CD4-positive, alpha-beta T cell treated with Interleukin-17A for 4 hours (primary cell): ENCODE data around the gene CRLF3.
"Not testable (repeated sequence)": the region's sequence is repeated elsewhere in the genome, so short reads cannot be mapped to it uniquely, and the experiment has no call there.

Source experiments
- DNase-seq: peaks from one replicate; pipeline ENCODE4 v3.0.0-alpha.2; 2020; ENCODE audit warnings: mixed read lengths

CRLF3 gene

DNA sequence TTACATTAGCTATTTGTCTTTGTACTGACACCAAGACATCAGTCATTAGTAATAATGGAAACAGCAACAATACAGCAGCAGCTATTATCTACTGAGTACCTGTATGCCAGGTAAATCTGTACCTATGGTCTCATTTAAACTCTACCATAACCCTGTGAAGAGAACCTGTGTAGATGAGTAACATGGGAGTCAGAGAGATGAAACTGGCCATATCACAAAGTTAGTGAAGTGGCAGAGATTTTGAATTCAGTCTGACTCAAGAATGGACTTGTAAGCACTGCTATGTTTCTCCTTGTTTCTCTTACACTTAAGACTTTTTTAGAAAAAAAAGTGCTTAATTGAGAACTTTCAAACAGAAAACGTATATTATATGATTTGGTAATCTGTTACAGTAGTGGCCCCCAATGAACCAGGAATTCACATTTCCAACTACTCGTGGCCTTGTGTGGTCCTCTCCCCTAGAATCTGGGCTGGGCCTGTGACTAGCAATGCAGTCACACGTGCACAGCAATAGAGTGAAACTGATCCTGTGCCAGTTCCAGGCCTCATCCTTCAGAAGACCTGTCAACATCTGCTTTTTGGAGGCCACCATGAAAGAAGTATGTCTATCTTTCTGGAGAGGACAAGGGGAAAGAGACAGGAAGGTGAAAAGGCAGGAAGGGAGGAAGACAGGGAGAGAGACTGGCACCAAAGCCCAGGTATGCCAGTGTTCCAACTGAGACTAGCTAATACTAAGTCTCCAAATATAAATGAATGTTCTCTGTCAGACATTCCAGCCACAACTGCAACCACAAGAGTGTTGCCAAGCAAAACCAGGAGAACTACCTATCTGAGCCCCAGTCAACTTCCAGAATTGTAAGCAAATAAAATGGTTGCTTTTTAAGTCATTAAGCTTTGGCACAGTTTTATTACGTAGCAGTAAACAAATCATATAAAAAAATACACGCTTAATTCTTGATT lies 12.0 kb downstream of the CRLF3 start:
- peak; percentile 35 for DNase-seq

GRCh38 chr17:30809867-30810266 lies 14.6 kb downstream of the CRLF3 start:
- no peak for DNase-seq

- DNase-seq = peak; percentile 54
Observed at GRCh38 chr17:30808785-30809286, 15.7 kb downstream of the CRLF3 start.

GRCh38 chr17:30807896-30808295 lies 16.6 kb downstream of the CRLF3 start:
- DNase-seq = no peak

DNA sequence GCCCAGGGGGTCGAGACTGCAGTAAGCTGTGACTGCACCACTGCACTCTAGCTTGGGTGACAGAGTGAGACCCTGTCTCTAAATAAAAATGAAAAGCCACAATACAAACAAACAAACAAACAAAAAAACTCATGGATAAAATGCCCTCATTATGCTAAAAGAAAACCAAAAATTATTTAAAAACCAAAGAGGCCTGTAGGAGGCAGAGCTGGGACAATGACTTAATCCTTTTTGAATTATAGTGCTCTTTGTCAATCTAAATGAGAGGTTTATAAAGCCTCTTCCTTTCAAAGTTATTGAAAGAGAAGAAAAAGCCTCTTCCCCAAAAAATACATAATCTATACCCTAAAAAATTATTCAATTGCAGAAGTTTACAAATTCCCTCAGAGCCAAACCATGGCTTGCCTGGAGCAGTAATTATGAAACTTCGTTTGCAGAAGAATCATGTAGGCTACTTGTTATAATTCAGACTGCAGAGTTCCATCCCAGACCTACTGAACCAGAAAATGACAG lies 18.5 kb downstream of the CRLF3 start:
- DNase-seq = no peak

DNA sequence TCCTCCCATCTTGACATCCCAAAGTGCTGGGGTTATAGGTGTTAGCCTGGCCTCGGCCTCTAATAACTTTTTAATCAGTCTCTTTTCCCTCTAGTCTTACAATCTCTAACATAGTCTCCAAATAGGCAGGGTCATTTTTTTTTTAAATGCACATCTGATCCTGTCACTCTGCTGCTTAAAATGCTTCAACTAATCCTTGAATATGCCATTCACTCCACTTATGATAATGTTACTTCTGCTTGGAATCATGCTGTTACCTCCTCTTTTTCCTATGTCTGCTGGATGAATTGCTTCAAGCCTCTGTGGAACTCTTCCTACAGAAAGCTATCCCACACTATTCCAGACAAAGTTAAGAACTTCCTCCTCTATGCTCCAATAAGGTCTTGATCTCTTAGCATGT lies 22.8 kb downstream of the CRLF3 start:
- no peak for DNase-seq

- no peak for DNase-seq
Observed at GRCh38 chr17:30796016-30796415, 28.5 kb downstream of the CRLF3 start.

- DNase-seq = no peak
Observed at GRCh38 chr17:30794372-30794771, 30.1 kb downstream of the CRLF3 start.

DNA sequence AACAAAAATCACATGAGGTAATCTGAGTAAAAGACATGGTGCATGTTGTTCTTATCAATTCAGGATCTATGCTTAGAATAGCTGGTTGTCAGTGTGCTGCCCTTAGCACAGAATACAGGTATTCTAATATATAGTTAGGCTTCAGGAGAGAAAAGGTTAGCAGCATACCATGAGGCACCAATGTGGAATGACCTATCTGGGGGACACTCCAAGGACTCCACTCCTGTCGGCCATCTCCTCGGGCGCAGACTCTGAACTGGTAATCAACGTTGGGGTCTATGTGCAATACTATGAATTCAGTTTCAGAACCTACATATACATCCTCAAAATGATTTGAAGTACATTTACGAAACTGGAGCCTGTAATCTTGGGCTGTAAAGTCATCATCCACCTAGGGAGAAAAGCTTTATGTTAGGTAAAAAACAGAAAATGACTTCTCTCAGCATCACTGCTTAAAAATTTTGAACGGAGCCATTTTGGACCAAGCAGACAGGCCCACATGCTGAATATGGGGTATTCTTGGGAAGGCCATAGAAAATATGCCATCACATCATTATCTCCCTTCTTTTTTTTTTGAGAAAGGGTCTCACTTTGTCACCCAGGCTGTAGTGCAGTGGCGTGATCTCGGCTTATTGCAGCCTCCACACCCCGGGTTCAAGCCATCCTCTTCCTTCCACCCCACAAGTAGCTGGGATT lies 31.1 kb downstream of the CRLF3 start:
- DNase-seq = no peak

DNA sequence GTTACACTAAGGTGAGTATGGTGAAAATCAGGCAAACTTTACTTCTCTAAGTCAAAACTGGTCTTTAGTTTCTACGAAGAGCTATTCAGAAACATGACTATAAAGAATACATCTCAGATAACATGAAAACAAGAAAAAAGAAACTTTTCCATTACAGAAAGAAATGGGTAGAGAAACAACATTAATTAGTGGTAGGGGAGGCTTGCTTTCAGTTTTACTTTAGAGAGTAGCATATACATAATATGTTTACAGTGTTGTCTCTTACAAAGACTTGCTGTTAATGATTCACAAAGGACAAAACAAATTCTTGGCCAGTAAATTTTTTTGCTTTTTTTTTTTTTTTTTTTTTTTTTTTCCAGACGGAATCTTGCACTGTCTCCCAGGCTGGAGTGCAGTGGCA lies 34.2 kb downstream of the CRLF3 start:
- no peak for DNase-seq

GRCh38 chr17:30788918-30789317 lies 35.6 kb downstream of the CRLF3 start:
- no peak for DNase-seq

GRCh38 chr17:30782206-30782605 lies 42.3 kb downstream of the CRLF3 start:
- no peak for DNase-seq

GRCh38 chr17:30780343-30780742 lies 44.1 kb downstream of the CRLF3 start:
- no peak for DNase-seq

DNA sequence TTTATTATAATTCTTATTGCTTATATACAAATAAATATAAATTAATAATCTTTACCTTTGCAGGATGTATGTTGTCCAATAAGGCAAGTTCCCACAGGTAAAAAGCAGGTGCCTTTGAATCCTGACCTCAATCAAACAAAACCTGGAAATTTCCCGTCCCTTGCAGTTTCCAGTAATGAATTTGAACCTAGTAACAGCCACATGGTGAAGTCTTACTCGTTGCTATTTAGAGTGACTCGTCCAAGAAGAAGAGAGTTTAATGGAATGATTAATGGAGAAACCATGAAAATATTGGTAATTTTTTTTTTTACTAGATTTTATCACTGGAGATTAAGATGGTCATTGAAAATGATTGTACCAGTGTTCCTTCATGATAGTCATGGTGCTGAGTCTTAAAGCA lies 55.7 kb downstream of the CRLF3 start:
- not testable (repeated sequence) for DNase-seq

DNA sequence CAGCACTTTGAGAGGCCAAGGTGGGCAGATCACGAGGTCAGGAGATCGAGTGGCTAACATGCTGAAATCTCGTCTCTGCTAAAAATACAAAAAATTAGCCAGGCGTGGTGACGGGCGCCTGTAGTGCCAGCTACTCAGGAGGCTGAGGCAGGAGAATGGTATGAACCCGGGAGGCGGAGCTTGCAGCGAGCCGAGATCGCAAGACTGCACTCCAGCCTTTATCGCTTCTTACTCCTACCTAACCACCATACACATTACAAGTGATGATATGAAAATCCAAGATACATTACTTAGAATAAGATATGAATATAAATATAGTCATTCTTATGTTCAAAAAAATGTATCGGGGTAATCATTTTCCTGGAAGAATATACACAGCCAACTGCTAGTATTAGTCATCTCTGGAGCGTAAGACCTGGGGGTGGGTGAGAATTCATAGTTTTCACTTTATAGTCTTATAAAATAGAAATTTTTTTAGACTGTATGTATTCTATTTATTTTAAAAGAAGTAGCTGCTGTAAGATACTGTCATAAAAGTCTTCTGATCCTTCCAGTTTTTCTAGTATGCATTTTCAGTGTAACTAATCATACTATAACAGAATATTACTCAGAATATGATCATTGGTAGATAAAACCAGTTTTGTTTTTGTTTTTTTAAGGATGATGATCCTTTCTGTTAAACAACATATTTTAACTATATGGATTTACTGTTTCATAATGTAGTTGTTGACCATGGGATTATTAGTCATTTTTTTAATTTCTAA lies 56.7 kb downstream of the CRLF3 start:
- DNase-seq = not testable (repeated sequence)

DNA sequence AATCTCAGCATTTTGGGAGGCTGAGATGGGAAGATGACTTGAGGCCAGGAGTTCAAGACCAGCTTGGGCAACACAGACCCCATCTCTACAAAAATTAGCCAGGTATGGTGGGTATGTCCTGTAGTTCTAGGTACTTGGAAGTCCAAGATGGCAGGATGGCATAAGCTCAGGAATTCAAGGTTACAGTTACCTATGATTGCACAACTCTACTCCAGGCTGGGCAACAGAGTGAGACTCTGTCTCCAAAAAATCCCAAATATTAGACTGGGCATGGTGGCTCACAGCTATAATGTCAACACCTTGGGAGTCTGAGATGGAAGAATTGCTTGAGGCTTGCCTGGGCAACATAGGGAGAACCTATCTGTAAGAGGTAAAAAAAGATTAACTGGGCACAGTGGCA lies 63.4 kb downstream of the CRLF3 start:
- DNase-seq = no peak

GRCh38 chr17:30753291-30753690 lies 71.2 kb downstream of the CRLF3 start:
- not testable (repeated sequence) for DNase-seq

- not testable (repeated sequence) for DNase-seq
Observed at GRCh38 chr17:30750982-30751381, 73.5 kb downstream of the CRLF3 start.

GRCh38 chr17:30747621-30748020 lies 76.9 kb downstream of the CRLF3 start:
- DNase-seq = not testable (repeated sequence)

- not testable (repeated sequence) for DNase-seq
Observed at GRCh38 chr17:30742669-30743068, 81.8 kb downstream of the CRLF3 start.

DNA sequence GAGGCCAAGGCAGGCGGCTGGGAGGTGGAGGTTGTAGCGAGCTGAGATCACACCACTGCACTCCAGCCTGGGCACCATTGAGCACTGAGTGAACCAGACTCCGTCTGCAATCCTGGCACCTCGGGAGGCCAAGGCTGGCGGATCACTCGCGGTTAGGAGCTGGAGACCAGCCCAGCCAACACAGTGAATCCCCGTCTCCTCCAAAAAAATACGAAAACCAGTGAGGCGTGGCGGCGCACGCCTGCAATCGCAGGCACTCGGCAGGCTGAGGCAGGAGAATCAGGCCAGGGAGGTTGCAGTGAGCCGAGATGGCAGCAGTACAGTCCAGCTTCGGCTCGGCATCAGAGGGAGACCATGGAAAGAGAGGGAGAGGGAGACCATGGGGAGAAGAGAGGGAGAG lies 88.1 kb downstream of the CRLF3 start:
- not testable (repeated sequence) for DNase-seq

GRCh38 chr17:30735644-30736043 lies 88.8 kb downstream of the CRLF3 start:
- not testable (repeated sequence) for DNase-seq

GRCh38 chr17:30735206-30735605 lies 89.3 kb downstream of the CRLF3 start:
- DNase-seq = not testable (repeated sequence)
